DMS79 (cell line): Measurements from ENCODE around the gene CYP2W1.
"Not testable (repeated sequence)": the region's sequence is repeated elsewhere in the genome, so short reads cannot be mapped to it uniquely, and the experiment has no call there.

Source experiments
- DNase-seq: peaks from one replicate; lab custom pipeline; 2025; lab: John Stamatoyannopoulos, UW

CYP2W1 gene, protein sequence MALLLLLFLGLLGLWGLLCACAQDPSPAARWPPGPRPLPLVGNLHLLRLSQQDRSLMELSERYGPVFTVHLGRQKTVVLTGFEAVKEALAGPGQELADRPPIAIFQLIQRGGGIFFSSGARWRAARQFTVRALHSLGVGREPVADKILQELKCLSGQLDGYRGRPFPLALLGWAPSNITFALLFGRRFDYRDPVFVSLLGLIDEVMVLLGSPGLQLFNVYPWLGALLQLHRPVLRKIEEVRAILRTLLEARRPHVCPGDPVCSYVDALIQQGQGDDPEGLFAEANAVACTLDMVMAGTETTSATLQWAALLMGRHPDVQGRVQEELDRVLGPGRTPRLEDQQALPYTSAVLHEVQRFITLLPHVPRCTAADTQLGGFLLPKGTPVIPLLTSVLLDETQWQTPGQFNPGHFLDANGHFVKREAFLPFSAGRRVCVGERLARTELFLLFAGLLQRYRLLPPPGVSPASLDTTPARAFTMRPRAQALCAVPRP

DNA sequence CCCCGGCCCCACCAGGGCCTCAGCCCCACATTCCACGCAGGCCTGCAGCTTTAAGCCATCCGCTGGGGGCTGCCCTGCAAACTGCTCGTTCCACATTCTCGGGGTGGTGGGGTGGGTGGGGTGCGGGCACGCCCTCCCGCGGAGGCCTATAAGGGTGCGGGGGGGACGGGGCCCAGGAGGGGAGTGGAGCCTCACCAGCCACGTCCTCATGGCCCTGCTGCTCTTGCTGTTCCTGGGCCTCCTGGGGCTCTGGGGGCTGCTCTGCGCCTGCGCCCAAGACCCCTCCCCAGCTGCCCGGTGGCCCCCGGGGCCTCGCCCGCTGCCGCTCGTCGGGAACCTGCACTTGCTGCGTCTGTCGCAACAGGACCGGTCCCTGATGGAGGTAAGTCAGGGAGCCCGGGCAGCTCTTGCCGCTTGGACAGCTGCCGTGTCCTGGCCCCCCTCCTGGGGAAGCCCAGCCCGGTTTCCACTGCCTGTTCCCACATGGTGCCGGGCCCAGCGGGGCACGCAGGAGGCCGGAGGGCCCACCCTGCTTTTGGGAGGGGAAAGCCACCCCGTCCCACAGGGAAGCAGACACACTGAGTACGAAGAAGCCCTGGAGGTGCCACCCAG lies at the start of gene CYP2W1:
Gene CYP2W1, plus strand, starts transcription at position 178 of the 612 bp plus-strand sequence. Its CDS starts 31 bp downstream, at position 209.
- DNase-seq = no peak

DNA sequence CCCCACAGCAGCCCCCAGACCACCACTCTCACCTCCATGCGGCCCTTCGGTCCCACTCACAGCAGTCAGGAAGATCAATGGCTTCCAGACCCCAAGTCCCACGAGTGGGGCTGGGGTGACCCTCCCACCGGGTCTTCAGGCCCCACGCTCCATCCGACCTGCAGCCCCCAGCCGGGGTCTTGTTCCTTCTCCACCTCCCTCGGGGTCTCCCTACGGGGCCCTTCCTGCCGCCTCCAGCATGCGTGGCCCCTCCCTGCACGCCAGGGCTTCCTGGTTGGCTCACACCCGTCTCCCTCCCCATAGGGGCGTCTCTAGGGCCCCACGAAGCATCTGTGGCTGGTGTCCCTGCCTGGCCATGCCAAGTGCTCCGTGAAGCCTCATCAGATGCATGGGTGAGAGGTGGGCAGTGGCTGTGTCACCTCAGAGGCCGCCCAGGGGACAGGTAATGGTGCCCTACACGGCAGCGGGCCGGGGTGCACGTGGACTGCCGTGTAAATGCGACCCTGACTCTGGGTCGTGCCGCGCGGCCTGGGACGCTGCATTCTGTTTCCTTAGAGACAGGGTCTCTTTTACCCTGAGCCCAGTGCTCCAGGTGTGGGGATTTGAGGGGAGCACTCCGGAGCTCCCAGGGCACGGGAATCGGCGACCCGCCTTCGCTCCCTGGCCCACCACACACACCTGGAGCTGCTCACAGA lies 48.4 kb upstream of the CYP2W1 start:
- no peak for DNase-seq

DNA sequence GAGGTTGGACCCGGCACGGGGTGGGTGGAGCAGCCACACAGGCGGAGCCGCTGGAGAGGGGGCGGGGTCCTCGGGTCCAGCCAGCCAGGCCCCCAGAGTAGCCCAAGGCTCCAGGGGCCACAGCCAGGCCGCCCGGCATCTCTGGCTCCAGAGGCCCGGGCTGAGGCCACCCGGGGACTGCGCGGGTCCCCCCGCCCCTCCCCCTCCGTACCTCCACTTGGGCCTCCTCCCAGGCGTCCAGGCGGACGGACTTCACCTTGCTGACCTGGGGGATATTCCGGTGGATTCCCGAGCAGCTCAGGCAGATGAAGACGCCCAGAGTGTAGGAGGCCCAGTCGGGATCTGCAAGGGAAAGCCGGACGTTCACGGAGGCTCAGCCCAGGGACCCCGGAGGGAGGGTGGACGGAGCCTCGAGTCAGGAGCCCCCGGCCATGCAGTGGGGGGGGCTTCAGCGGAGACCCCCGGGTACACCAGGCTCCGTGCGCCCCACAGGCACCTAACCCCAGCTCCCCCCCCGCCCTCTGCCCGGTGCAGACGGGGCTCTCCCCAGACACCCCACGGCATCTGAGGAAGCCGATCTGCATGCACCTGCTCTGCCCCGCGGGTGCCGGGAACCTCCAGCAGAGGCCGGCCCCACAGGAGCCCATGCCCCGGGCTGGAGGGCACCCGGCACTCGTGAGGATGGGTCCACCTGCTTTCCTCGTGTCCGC lies 47.7 kb upstream of the CYP2W1 start:
- no peak for DNase-seq

DNA sequence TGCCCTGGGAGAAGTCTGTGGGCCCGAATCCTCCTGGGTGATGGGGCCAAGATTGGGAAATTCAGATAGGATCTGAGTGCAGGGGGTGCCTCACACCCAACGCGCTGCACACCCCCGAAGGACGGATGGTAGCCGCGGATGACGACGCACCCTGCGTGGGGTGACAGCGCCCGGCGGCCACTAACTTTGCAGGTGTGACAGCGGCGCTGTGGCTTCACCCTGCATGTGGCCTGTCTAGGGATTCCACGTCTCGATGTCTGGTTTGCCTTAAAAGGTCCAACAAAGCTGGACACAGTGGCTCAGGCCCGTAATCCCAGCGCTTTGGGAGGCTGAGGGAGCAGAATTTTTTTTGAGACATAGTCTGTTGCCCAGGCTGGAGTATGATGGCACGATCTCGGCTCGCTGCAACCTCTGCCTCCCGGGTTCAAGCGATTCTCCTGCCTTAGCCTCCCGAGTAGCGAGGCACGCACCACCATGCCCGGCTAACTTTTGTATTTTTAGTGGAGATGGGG lies 47.1 kb upstream of the CYP2W1 start:
- DNase-seq = no peak

DNA sequence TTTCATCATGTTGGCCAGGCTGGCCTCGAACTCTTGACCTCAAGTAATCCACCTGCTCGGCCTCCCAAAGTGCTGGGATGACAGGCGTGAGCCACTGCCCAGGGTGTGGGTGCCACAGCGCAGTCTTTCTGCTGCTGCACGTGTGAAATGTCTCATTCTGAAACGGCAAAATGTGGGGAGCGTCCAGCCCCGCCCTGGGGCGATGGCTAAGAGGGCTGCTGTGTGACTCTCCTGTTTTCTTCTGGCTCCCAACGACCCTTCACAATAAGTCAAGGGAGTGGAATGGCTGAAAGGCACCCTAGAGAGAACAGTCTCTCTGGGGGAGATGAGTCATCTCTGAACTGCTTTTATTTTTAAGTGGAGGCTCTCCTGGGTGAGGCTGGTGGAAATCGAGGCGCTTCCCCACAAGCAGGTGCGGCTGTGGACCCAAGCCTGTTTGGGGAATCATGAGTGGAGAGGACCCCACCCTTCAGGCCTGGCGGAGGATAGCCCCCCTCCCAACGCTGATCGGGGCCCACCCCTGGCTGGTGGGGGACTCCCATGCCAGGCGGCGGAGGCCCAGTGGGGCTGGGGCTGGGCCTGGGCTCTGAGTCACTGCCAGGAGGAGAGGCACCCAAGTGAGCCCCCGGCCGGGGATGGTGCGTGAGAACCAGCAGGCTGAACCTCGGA lies 46.5 kb upstream of the CYP2W1 start:
- DNase-seq = no peak

DNA sequence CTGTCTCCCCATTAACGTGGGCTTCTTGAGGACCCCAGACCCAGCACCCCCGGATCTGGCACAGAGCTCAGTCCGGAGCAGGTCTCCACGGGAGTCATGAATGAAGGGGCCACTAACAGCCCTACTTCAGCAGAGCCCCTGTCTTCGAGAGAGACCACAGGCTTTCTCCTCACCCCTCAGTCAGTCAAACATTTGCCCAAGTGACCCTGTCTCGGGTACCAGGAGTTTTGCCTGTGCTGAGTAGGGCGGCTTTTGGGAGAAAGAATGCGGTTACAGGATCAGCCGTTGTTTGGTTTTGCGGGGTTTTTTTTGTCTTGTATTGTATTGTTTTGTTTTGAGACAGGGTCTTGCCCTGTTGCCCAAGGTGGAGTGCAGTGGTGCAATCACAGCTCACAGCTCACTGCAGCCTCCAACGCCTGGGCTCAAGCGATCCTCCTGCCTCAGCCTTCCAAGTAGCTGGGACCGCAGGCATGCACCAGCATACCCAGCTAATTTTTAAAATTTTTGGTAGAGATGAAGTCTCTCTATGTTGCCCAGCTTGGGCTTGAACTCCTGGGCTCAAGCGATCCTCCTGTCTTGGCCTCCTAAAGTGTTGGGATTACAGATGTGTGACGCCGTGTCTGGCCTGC lies 45.0 kb upstream of the CYP2W1 start:
- DNase-seq = no peak

DNA sequence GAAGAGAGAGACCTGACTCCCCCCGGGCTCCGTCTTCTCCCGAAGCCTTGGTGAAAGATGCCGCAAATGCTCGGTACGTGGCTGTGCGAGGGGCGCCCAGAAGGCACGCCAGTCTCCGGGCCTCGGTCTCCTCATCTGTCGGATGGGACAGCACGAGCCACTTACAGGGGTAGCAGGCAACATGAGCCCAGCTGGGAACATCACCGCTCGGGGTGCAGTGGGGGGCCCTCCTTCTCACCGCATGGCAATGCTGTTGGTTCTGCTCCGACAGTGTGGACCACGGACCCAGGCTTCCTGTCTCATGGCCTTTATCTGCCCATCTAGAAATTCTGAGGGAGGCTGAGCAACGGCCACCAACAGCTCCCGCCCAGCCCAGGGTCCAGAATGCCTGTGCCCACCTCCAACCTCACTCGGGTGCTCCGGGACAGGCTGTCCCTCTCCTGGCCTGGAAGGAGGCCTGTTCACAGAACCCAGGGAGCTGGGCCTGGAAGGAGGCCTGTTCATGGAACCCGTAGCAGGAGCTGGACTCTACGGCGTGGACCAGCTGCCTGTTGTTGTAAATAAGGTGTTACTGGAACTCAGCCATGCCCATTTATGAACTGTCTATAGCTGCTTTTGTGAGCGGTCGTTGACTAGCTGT lies 44.3 kb upstream of the CYP2W1 start:
- DNase-seq = no peak

DNA sequence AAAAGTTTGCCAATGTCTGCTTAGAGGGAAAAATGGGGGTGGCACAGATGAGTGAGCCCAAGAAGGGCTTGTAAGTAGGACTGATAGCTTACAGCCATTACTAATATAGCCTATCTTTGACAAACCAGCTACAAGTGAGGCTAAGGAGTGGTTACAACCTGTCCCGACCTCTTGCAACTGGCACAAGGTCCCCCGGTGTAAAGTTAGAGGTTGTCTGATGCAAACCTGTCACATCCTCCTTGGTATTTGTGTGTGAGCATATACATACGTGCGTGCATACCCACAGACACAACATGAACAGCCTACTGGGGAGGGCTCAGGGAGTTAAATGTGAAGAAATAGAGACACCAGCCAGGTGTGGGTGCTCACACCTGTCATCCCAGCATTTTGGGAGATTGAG lies 43.1 kb upstream of the CYP2W1 start:
- no peak for DNase-seq

DNA sequence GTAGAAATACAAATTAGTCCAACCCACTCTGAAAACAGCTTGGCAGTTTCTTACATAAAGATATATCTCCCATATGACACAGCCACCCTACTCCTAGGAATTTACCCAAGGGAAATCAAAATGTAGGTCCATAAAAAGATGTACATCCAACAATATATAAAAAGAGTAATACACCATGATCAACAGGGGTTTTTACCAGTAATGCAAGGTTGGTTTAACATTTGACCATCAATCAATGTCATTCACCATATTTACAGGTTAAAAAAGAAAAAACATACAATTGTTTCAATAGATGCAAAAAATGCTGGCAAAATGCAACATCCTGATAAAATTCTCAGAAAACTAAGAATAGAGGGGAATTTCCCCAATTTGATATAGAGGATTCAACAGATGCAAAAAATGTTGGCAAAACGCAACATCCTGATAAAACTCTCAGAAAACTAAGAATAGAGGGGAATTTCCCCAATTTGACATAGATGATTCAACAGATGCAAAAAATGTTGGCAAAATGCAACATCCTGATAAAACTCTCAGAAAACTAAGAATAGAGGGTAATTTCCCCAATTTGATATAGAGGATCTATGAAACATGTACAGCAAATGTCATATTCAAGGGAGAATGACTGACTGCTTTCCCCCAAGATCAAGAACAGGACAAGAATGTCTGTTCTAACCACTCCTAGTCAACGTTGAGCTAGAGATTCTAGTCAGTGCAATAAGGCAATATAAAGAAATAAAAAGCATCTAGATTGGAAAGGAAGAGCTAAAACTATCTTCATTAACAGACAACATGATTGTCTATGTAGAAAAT lies 42.2 kb upstream of the CYP2W1 start:
- DNase-seq = no peak

DNA sequence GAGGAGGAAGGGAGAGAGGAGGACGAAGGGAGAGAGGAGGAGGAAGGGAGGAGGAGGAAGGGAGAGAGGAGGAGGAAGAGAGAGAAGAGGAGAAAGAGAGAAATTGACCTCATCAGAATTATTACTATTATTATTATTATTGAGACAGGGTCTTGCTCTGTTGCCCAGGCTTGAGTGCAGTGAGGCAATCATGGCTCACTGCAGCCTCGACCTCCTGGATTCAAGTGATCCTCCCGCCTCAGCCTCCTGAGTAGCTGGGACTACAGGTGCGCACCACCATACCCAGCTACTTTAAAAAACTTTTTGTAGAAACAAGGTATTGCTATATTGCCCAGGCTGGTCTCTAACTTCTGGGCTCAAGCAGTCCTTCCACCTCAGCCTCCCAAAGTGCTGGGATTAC lies 39.2 kb upstream of the CYP2W1 start:
- not testable (repeated sequence) for DNase-seq

DNA sequence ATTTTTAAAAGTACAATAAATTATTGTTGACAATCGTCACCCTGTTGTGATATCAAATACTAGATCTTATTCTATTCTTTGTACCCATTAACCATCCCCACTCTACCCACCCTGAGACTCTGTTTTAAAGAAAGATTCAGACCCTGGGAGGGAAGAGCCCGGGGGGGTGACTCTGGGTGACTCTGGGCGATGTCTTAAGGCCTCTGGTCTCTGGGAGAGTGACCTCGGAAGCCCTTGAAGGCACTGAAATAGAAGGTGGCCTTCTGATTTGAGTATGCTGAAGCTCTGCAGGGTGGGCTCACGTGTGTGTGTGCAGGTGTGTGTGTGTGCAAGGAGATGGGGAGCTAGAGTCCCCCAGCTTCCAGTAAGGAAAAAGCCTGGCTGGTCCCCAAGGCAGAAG lies 38.2 kb upstream of the CYP2W1 start:
- DNase-seq = no peak

DNA sequence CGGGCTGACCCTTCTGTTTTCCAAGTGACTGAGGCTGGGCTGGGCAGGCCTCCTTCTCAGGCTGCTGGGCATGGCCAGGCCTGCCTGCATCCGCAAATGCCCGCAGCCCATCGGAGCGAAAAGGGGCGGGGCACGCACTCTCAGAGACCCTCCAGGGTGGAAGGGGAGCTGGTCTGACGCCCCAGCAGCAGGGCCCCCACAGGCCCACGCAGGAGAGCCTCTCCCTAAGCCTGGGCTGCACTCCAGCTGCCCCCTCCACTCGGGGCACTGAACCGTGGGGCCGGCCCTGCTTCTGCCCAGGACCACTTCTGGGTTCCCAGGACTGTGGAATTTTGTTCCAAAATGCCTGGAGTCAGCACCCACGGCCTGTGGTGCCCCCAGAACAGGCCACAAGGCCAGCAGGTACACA lies 37.8 kb upstream of the CYP2W1 start:
- peak; percentile 48 for DNase-seq

DNA sequence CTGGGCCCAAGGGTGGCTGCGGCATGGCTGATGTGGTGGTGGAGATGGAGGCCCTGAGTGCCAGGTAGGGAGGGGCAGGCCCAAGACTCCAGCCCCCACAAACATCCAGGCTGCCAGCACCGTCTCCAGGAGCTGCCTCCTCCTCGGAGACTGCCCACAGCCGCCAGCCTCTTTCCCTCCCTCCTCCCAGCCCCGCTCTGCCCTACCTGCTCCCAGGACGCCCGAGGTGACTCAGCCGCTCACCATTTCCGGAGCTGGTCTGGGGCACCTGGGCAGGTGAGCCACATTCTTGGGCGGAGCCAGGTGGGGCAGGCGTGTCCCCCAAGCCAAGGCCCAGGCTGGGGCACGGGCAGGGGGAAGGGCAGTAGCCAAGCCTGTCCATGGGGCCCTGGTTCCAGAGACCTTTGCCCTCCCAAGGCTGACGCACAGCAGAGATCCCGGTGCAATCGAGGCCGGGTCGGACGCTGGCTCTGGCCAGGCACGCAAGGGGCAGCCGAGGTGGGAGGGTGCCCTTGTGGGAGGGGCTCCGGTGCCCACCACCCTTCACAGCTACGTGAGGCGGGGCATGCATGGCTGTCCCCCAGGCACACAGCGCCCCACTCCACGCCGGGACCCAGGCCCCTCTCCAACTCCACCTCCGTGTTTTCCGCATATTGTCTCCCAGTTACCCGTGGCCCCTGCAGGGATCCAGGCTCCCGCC lies 37.3 kb upstream of the CYP2W1 start:
- peak; percentile 75 for DNase-seq

DNA sequence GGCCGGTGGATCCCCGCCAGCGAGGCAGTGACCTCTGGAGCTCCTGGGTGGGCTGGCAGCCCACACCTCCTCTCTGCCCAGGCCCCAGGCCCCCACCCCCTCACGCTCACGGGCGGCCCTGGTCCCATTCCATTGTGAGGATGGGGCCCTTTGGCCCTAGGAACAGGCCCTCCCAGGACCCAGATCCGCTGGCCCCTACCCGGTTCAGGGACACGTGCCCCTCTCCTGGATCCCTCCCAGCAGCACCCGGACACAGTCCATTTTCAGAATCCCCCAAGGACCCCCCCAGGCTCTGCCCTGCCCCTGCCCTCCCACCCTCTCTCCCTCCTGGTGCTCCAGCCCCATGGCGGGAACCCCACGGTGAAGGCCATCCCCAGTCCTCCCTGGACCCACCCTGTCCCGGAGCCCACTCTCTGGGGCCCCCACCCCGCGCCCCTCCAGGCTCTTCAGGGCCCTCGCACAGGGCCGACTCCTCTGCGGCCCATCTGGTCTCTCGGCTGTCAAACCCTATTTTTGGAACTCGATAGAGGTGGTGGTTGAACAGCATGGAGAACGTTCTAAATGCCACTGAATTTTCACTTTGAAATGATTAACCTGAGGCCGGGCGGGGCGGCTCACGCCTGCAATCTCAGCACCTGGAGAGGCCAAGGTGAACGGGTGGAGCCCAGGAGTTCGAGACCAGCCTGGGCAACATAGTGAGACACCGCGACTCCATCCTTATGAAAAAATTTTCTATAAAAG lies 36.6 kb upstream of the CYP2W1 start:
- DNase-seq = no peak

DNA sequence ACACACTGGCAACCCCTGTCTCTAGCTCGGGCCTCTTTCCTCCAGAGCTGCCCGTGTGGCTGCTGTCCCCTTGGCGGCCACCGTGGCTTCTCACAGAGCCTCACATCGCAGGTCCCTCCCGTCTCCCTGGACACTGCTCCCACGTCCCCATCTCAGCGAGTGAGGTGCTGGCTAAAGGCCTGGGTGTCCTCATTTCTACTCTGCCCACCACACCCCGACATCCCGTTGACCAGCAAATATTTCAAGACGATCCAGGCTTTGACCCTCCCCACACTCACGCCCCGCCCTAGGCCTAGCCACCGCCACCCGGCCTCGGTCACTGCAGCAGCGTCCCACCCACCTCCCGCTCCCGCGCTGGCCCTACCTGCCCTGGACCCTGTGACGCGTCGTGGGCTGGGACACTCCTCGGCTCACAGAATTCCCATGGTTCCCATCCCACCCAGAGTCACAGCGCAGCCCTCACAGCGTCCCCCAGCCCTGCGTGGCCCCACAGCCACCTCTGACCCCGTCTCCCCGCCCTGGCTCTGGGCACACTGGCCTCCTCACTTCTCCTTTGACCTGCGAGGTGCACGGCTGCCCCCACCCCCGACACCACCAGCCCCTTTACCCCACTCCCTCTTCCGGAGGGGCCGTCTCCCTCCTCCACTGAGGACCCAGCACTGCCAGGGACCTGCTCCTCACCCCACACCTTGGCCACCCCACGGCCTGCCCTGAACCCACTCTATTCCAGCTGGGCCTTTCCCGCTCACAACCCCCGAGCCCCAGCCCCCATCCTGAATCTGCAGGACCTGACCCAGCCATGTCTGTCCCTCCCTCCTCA lies 35.4 kb upstream of the CYP2W1 start:
- no peak for DNase-seq

DNA sequence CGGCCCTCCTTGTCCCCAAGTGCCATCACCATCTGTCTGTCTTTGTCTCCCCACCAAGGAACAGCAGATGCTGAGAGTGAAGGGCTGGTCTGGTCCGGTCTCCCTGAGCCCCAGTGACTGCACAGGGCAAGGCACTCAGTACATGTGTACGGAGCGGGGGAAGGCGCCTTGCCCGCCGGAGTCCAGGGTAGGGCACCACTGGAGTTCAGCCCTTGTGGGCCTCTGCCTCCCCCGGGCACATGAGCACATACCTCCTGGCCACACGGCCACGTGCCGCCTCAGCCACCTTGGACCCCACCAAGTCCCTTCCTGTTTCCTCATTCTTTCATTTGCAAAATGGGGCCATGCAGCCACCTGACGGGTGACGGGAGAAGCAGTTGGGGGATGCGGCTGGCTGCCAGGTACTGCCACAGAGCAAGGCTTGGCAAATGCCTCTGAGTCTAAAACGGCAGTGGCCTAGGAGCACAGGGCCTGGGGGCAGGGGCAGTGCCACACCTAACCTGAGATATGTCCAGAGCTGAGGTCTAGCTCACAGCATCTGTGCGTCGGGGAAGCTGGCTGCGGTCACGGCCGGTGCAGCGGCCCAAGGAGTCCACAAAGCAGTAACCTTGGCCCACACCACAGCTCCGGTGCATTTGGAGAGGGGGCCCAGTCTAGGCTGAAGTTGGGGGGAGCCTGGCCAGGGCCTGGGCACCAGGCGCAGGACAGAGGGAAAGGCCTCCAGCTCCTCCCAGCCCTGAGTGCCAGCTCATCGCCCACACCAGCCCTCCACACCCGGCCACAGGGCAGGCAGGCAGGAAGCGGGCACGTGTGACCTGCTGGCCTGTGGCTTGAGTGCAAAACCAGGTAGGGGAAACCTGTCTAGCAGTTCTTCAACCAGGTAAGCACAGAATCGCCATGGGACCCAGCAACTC lies 33.7 kb upstream of the CYP2W1 start:
- no peak for DNase-seq
